HL-60 (cell line): ENCODE results near the gene CD7.

Experiments used
- POLR2AphosphoS5 ChIP-seq: IDR thresholded peaks from 2 replicates; pipeline ENCODE4 v1.6.1; 2012; ENCODE audit warnings: low read depth
- TF ChIP-seq, protein P1 (sequence below): IDR thresholded peaks from one replicate; pipeline ENCODE4 v1.5.1; 2011; ENCODE audit warnings: low read length, control low read depth, inconsistent platforms; ENCODE audit not compliant: insufficient read depth
- TF ChIP-seq, protein P2 (sequence below): IDR thresholded peaks from 2 replicates; pipeline ENCODE4 v1.6.1; 2012; ENCODE audit warnings: low read depth; ENCODE audit not compliant: insufficient replicate concordance

DNA sequence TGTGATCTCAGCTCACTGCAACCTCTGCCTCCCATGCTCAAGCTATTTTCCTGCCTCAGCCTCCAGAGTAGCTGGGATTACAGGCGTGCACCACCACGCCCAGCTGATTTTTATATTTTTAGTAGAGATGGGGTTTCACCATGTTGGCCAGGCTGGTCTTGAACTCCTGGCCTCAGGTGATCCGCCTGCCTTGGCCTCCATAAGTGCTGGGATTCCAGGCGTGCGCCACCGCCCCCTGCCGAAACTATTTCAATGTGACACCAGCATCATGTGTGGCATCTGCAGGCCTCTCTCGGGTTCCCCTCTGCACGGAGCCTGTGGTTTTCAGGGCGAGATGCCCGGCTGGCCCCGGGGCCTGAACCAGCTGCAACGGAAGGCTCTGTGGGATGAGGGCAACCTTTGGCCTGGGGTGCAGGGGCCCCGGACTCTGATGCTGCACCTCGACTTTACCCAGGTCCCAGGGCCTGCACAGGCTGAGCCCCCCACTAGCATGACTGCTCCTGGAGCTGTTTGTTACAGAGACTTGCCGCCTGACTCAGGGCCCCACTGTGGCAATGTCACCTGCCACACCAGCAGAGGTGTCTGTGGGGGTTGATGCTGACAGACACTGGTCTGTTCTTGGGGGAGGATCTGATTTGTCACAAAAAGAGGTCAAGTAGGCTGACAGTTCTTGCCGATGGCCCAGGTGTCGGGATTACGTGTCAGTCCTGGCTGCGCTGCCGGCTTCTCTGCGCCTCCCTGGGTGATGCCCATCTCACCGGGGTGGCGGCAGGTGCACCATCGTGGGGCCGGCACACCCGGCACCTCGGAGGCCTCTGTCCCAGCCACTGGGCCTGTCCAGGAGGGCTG, 33.0 kb upstream of the CD7 start:
- TF ChIP-seq, protein P1, sequence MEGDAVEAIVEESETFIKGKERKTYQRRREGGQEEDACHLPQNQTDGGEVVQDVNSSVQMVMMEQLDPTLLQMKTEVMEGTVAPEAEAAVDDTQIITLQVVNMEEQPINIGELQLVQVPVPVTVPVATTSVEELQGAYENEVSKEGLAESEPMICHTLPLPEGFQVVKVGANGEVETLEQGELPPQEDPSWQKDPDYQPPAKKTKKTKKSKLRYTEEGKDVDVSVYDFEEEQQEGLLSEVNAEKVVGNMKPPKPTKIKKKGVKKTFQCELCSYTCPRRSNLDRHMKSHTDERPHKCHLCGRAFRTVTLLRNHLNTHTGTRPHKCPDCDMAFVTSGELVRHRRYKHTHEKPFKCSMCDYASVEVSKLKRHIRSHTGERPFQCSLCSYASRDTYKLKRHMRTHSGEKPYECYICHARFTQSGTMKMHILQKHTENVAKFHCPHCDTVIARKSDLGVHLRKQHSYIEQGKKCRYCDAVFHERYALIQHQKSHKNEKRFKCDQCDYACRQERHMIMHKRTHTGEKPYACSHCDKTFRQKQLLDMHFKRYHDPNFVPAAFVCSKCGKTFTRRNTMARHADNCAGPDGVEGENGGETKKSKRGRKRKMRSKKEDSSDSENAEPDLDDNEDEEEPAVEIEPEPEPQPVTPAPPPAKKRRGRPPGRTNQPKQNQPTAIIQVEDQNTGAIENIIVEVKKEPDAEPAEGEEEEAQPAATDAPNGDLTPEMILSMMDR: peak; percentile 7
- TF ChIP-seq, protein P2, sequence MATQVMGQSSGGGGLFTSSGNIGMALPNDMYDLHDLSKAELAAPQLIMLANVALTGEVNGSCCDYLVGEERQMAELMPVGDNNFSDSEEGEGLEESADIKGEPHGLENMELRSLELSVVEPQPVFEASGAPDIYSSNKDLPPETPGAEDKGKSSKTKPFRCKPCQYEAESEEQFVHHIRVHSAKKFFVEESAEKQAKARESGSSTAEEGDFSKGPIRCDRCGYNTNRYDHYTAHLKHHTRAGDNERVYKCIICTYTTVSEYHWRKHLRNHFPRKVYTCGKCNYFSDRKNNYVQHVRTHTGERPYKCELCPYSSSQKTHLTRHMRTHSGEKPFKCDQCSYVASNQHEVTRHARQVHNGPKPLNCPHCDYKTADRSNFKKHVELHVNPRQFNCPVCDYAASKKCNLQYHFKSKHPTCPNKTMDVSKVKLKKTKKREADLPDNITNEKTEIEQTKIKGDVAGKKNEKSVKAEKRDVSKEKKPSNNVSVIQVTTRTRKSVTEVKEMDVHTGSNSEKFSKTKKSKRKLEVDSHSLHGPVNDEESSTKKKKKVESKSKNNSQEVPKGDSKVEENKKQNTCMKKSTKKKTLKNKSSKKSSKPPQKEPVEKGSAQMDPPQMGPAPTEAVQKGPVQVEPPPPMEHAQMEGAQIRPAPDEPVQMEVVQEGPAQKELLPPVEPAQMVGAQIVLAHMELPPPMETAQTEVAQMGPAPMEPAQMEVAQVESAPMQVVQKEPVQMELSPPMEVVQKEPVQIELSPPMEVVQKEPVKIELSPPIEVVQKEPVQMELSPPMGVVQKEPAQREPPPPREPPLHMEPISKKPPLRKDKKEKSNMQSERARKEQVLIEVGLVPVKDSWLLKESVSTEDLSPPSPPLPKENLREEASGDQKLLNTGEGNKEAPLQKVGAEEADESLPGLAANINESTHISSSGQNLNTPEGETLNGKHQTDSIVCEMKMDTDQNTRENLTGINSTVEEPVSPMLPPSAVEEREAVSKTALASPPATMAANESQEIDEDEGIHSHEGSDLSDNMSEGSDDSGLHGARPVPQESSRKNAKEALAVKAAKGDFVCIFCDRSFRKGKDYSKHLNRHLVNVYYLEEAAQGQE: peak; percentile 24
- no peak for TF ChIP-seq POLR2AphosphoS5
